Motor neuron (in vitro differentiated cells): Measurements from ENCODE around the gene LIN9. TPM values are rescaled to one million over a fixed set of nuclear protein-coding genes. Genes with fewer than 3 reads are reported as not detected.
A peak's percentile ranks its signal among the peaks of the same experiment; 100 is the strongest.
"Not testable (repeated sequence)": the region's sequence is repeated elsewhere in the genome, so short reads cannot be mapped to it uniquely, and the experiment has no call there.

Experiments used
- ATAC-seq, 8 experiments: fragments of 200-7000 bp; cut with Tn5 transposase; replicated peaks in 6 of 8; 2 replicates each; pipeline ENCODE4 v1.8.0; 2021; ENCODE audit warnings: mild to moderate bottlenecking in 8 of 8, moderate library complexity in 8 of 8
- H3K27ac ChIP-seq, 2 donors: fragments of 250-450 bp; sonication (Bioruptor Pico); 2 replicates each; pipeline ENCODE4 v1.9.0; 2021; ENCODE audit warnings: antibody characterized with exemption in 2 of 2, mild to moderate bottlenecking in 2 of 2, moderate library complexity in 1 of 2
- H3K4me1 ChIP-seq, 2 donors: fragments of 250-450 bp; sonication (Bioruptor Pico); replicated peaks in 1 of 2; 2 replicates each; pipeline ENCODE4 v1.6.1; 2021; ENCODE audit warnings: antibody characterized with exemption in 2 of 2, mild to moderate bottlenecking in 2 of 2, moderate library complexity in 1 of 2
- H3K4me3 ChIP-seq, 5 donors: fragments of 250-450 bp; sonication (Bioruptor Pico); 2 replicates each; pipeline ENCODE4 v1.9.0; 2021; ENCODE audit warnings: antibody characterized with exemption in 5 of 5, mild to moderate bottlenecking in 5 of 5, moderate library complexity in 4 of 5
- WGBS, 10 experiments: fragments of 450-650 bp; shearing (Covaris generic); methylation state at CpG; one replicate each; pipeline ENCODE4 v1.0.0; 2022; 5-methylcytosine and 5-hydroxymethylcytosine counted together
- in situ Hi-C, 9 experiments: fragments of 400-800 bp; cut with MboI; loops; one replicate each; pipeline ENCODE4 v1.15.0; 2021; ENCODE audit warnings: low sequenced_read_pairs in 9 of 9, low pct_unique_long_range_greater_than_20kb in 2 of 9; ENCODE audit not compliant: unreplicated experiment in 9 of 9
- total RNA-seq, 8 experiments: library from RNA; unstranded; fragments of 300-600 nt; gene quantifications; 2 replicates each; pipeline versions ENCODE4 v1.2.3 to v1.2.4, GENCODE V29; 2022

The LIN9 gene
- total RNA-seq, 8 experiments from 2014 or later = 2.0 to 14.1 (median 5.7) TPM

GRCh38 chr1:226215239-226215638 lies 93.7 kb downstream of the LIN9 start:
- 56 to 80% (median 60%) methylated on average over 1 to 5 of the region's 5 CpGs; no CpG with 5 or more reads in 5 of the 10 experiments for WGBS, 10 experiments
- in situ Hi-C loops = no loop called here
- Histone ChIP-seq H3K4me1 (no peaks in the 10 kb centered on the region), H3K4me3 (no peak overlapping the region), H3K27ac (no peak overlapping the region)
- no peak for ATAC-seq

GRCh38 chr1:226212545-226212944 lies 96.4 kb downstream of the LIN9 start:
- no peak overlapping the region for H3K27ac ChIP-seq
- ATAC-seq = no peak
- WGBS, 10 experiments = 20 to 100% (median 90%) methylated on average over 1 to 7 of the region's 8 CpGs; no CpG with 5 or more reads in 3 of the 10 experiments

GRCh38 chr1:226211181-226211821 lies 97.7 kb downstream of the LIN9 start:
- H3K4me3 ChIP-seq = no peak overlapping the region
- no peaks in the 10 kb centered on the region for H3K4me1 ChIP-seq
- no peak overlapping the region for H3K27ac ChIP-seq
- 17 to 91% (median 80%) methylated on average over 1 to 5 of the region's 5 CpGs; no CpG with 5 or more reads in 2 of the 10 experiments for WGBS, 10 experiments
- peak in 3 of 8 experiments; percentile 73 to 94 (median 87) for ATAC-seq
- in situ Hi-C loops = no loop called here

More at GRCh38 chr1:226212545-226212944, 96.4 kb downstream of the LIN9 start:
- in situ Hi-C loops = no loop called here
- Histone ChIP-seq H3K4me3 (no peak overlapping the region), H3K4me1 (no peaks in the 10 kb centered on the region)

- no peak overlapping the region for H3K4me3 ChIP-seq
- in situ Hi-C loops = no loop called here
- H3K4me1 ChIP-seq = no peaks in the 10 kb centered on the region
- 20 to 86% (median 51%) methylated on average over 1 to 7 of the region's 7 CpGs; no CpG with 5 or more reads in 4 of the 10 experiments for WGBS, 10 experiments
- H3K27ac ChIP-seq = no peak overlapping the region
- no peak for ATAC-seq
These were observed 98.3 kb downstream of the LIN9 start for GRCh38 chr1:226210571-226211176.

GRCh38 chr1:226209307-226210059 lies 99.5 kb downstream of the LIN9 start:
- no peak for ATAC-seq
- WGBS, 10 experiments = 6 to 91% (median 52%) methylated on average over 1 to 16 of the region's 17 CpGs
- in situ Hi-C loops = no loop called here
- Histone ChIP-seq H3K27ac (no peak overlapping the region), H3K4me1 (no peaks in the 10 kb centered on the region), H3K4me3 (no peak overlapping the region)

GRCh38 chr1:226207048-226207447 lies 101.9 kb downstream of the LIN9 start:
- no peak for ATAC-seq
- no peak overlapping the region for H3K27ac ChIP-seq
- in situ Hi-C loops = no loop called here
- H3K4me1 ChIP-seq = no peaks in the 10 kb centered on the region
- H3K4me3 ChIP-seq = no peak overlapping the region
- 73 to 100% (median 91%) methylated on average over 1 to 5 of the region's 5 CpGs; no CpG with 5 or more reads in 3 of the 10 experiments for WGBS, 10 experiments

- H3K27ac ChIP-seq = no peak overlapping the region
- in situ Hi-C loops = no loop called here
These were observed 104.8 kb downstream of the LIN9 start for GRCh38 chr1:226204198-226204597.

GRCh38 chr1:226203655-226204054 lies 105.3 kb downstream of the LIN9 start:
- in situ Hi-C loops = no loop called here

More at GRCh38 chr1:226204198-226204597, 104.8 kb downstream of the LIN9 start:
- no peak overlapping the region for H3K4me3 ChIP-seq
- ATAC-seq = no peak
- no peaks in the 10 kb centered on the region for H3K4me1 ChIP-seq

GRCh38 chr1:226203240-226203639 lies 105.7 kb downstream of the LIN9 start:
- ATAC-seq = peak in 4 of 8 experiments; percentile 37 to 96 (median 90)
- WGBS, 10 experiments = 0 to 100% (median 29%) methylated on average over 1 of the region's 1 CpG; no CpG with 5 or more reads in 2 of the 10 experiments
- Histone ChIP-seq H3K4me1 (no peaks in the 10 kb centered on the region), H3K4me3 (no peak overlapping the region), H3K27ac (no peak overlapping the region)
- in situ Hi-C loops = no loop called here

More at GRCh38 chr1:226203655-226204054, 105.3 kb downstream of the LIN9 start:
- Histone ChIP-seq H3K4me1 (no peaks in the 10 kb centered on the region), H3K4me3 (no peak overlapping the region), H3K27ac (no peak overlapping the region)
- peak in 4 of 8 experiments; percentile 27 to 79 (median 72) for ATAC-seq
- WGBS, 10 experiments = 0 to 60% (median 35%) methylated on average over 2 to 4 of the region's 4 CpGs; no CpG with 5 or more reads in 4 of the 10 experiments

- ATAC-seq, in situ Hi-C loops, H3K4me3 ChIP-seq, H3K4me1 ChIP-seq, H3K27ac ChIP-seq: not testable (repeated sequence)
- 88 to 100% (median 96%) methylated on average over 1 to 6 of the region's 6 CpGs; no CpG with 5 or more reads in 2 of the 10 experiments for WGBS, 10 experiments
These were observed 106.3 kb downstream of the LIN9 start for GRCh38 chr1:226202666-226203065.

GRCh38 chr1:226202246-226202645 lies 106.7 kb downstream of the LIN9 start:
- Histone ChIP-seq H3K4me1 (no peaks in the 10 kb centered on the region), H3K27ac (no peak overlapping the region), H3K4me3 (no peak overlapping the region)
- in situ Hi-C loops = no loop called here
- WGBS, 10 experiments = 39 to 100% (median 98%) methylated on average over 1 to 3 of the region's 3 CpGs; no CpG with 5 or more reads in 2 of the 10 experiments
- ATAC-seq = no peak

GRCh38 chr1:226201029-226201593 lies 107.9 kb downstream of the LIN9 start:
- no peak overlapping the region for H3K27ac ChIP-seq
- peak in 1 of 8 experiments; percentile 43 for ATAC-seq
- in situ Hi-C loops = no loop called here
- WGBS, 10 experiments = 16 to 80% (median 60%) methylated on average over 1 to 5 of the region's 5 CpGs
- no peaks in the 10 kb centered on the region for H3K4me1 ChIP-seq
- no peak overlapping the region for H3K4me3 ChIP-seq

GRCh38 chr1:226199971-226200370 lies 109.0 kb downstream of the LIN9 start:
- Histone ChIP-seq H3K4me1 (no peaks in the 10 kb centered on the region), H3K4me3 (no peak overlapping the region), H3K27ac (no peak overlapping the region)
- in situ Hi-C loops = no loop called here
- WGBS, 10 experiments = 18 to 100% (median 68%) methylated on average over 1 to 2 of the region's 2 CpGs
- ATAC-seq = no peak
